Measurements from ENCODE around the gene CAMSAP3.

GRCh38 chr19:7561325-7561724 lies 34.3 kb upstream of the CAMSAP3 start:
- TF ChIP-seq CTCF (IDR thresholded peaks at IDR 0.05): no peak
- no peak for TF ChIP-seq POLR2A (IDR thresholded peaks at IDR 0.05)

Measured in adrenal gland (tissue), 5 donors.